ENCODE data around the gene ZNF883. TPM values are rescaled to one million over a fixed set of nuclear protein-coding genes. Genes with fewer than 3 reads are reported as not detected.

ZNF883 gene
- total and polyA plus RNA-seq, 2 of the 8 experiments (the other 6 are each of a cell fraction or from before 2014, with no cell fraction given) = 6.1 to 20.2 TPM

DNA sequence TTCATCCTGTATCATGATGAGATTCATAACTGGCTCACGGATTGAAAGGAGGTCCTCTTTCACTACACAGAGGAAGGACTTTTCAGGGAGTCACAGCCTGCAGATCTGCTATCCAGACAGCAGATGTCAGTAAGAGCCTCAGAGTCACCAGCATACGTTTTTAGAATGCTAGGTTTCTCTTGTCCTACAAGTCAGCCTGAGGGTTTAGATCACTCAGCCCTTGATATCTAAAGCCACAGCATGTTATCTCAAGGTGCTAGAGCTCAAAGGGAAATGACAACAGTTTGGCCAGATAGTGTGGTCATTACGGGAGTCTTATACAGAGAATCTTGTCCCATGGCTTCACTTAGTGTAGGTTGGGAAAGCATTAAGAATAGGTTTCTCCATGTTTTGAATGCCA is 90.4 kb downstream of the ZNF883 start:
- no peak overlapping the region for H3K18ac ChIP-seq (ENCODE audit: extremely low read depth, low read length)
- WGBS, 2 experiments (ENCODE audit: extremely low coverage in 1 of 2, insufficient coverage in 1 of 2, insufficient read length in 1 of 2, insufficient replicate concordance in 2 of 2, low coverage in 1 of 2, low lambda C conversion rate in 2 of 2, missing lambda C conversion rate in 1 of 2) = 35% methylated on average over 3 of the region's 3 CpGs; no CpG with 5 or more reads in 1 of the 2 experiments
- FAIRE-seq (peak; percentile 95), DNase-seq (ENCODE audit: low read depth in 1 of 2, low spot score in 2 of 2) (no peak)
- H2BK120ac ChIP-seq (replicated peaks; ENCODE audit: low read depth, low read length) = no peak overlapping the region
- no peak overlapping the region for H4K8ac ChIP-seq (ENCODE audit: extremely low read depth, insufficient read depth, low read length)
- H2AFZ ChIP-seq (ENCODE audit: low read length) = no peak overlapping the region
- H4K20me1 ChIP-seq (replicated peaks in 1 of 2; ENCODE audit: control insufficient read depth in 1 of 2, insufficient read depth in 2 of 2, low read length in 2 of 2) = no peaks in the 10 kb centered on the region
- H2AK5ac ChIP-seq (ENCODE audit: low read depth, low read length) = no peak overlapping the region
- no peak overlapping the region for H2BK12ac ChIP-seq (ENCODE audit: low read depth, low read length)
- no peak overlapping the region for H3K4me2 ChIP-seq (ENCODE audit: insufficient read depth in 1 of 2, low read depth in 2 of 2, low read length in 2 of 2)
- H3K27me3 ChIP-seq (replicated peaks in 1 of 4; ENCODE audit: control insufficient read depth in 3 of 4, extremely low read depth in 1 of 4, insufficient read depth in 3 of 4, low read length in 3 of 4) = peaks cover 0 to 5% (median 2%) of the 10 kb centered on the region in 4 experiments; a peak in 3 of 7 replicates
- no peak overlapping the region for H2BK15ac ChIP-seq (ENCODE audit: low read length)
- no peak overlapping the region for H4K91ac ChIP-seq (replicated peaks; ENCODE audit: insufficient read length, low read length)
- H2BK5ac ChIP-seq (ENCODE audit: low read depth, low read length) = no peak overlapping the region
- no peaks in the 10 kb centered on the region for H3K36me3 ChIP-seq (ENCODE audit: control insufficient read depth in 2 of 4, insufficient read depth in 4 of 4, low read length in 3 of 4)
- no peak overlapping the region for H2BK20ac ChIP-seq (ENCODE audit: low read length)
- no peak overlapping the region for H4K5ac ChIP-seq (ENCODE audit: insufficient read length, low read depth, low read length)
- H3K14ac ChIP-seq (ENCODE audit: insufficient read length) = no peak overlapping the region
- H3K4me3 ChIP-seq (ENCODE audit: extremely low read depth in 1 of 4, insufficient read depth in 2 of 4, low read depth in 3 of 4, low read length in 4 of 4) = no peak overlapping the region
- no peak overlapping the region for H3K23ac ChIP-seq (ENCODE audit: insufficient read length)
- H3K4ac ChIP-seq (replicated peaks; ENCODE audit: insufficient read length, low read depth, low read length) = no peak overlapping the region
- POLR2A ChIA-PET (ENCODE audit: partially characterized antibody) = no interaction called here
- H3K23me2 ChIP-seq (ENCODE audit: low read depth, low read length) = no peaks in the 10 kb centered on the region
- no peaks in the 10 kb centered on the region for H3K79me1 ChIP-seq (ENCODE audit: low read depth, low read length)
- H3K79me2 ChIP-seq (ENCODE audit: control insufficient read depth in 1 of 2, insufficient read depth in 2 of 2, low read length in 2 of 2) = no peaks in the 10 kb centered on the region
- no peak overlapping the region for H3K27ac ChIP-seq (ENCODE audit: low read depth, low read length)
- no peaks in the 10 kb centered on the region for H3K4me1 ChIP-seq (replicated peaks in 1 of 4; ENCODE audit: control insufficient read depth in 3 of 4, insufficient read depth in 4 of 4, low read length in 3 of 4)
- H3K56ac ChIP-seq (replicated peaks; ENCODE audit: insufficient read length, low read depth, low read length) = no peak overlapping the region
- CTCF ChIA-PET (ENCODE audit: partially characterized antibody) = interaction anchor here (1.0 to 6.4 kb wide), 16 partner anchors 9 to 230 kb away, joined by 3 to 47 read pairs (median 7); partner anchors contain the start of gene SLC31A2
- H3K9ac ChIP-seq (replicated peaks in 1 of 4; ENCODE audit: extremely low read depth in 1 of 4, low read depth in 3 of 4, low read length in 3 of 4) = no peak overlapping the region
- no peaks in the 10 kb centered on the region for H3K9me3 ChIP-seq (ENCODE audit: insufficient read depth in 2 of 2, low read depth in 1 of 2, low read length in 1 of 2)
- TF ChIP-seq, protein P1, sequence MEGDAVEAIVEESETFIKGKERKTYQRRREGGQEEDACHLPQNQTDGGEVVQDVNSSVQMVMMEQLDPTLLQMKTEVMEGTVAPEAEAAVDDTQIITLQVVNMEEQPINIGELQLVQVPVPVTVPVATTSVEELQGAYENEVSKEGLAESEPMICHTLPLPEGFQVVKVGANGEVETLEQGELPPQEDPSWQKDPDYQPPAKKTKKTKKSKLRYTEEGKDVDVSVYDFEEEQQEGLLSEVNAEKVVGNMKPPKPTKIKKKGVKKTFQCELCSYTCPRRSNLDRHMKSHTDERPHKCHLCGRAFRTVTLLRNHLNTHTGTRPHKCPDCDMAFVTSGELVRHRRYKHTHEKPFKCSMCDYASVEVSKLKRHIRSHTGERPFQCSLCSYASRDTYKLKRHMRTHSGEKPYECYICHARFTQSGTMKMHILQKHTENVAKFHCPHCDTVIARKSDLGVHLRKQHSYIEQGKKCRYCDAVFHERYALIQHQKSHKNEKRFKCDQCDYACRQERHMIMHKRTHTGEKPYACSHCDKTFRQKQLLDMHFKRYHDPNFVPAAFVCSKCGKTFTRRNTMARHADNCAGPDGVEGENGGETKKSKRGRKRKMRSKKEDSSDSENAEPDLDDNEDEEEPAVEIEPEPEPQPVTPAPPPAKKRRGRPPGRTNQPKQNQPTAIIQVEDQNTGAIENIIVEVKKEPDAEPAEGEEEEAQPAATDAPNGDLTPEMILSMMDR (IDR thresholded peaks at IDR 0.05; ENCODE audit: control extremely low read depth in 1 of 3, insufficient read depth in 1 of 3, low read depth in 1 of 3, low read length in 3 of 3) = peak in 2 of 3 experiments; percentile 75 to 78; a peak in 3 of 4 replicates
- TF ChIP-seq RAD21 (IDR thresholded peaks at IDR 0.05 in 1 of 2, conservative IDR thresholded peaks at IDR 0.05 in 1 of 2; ENCODE audit: low read depth in 2 of 2, low read length in 2 of 2) (peak; percentile 76 to 83), YY1 (IDR thresholded peaks at IDR 0.05; ENCODE audit: low read depth, low read length) (no peak), EP300 (IDR thresholded peaks at IDR 0.05; ENCODE audit: borderline replicate concordance in 1 of 2, low read depth in 2 of 2, low read length in 2 of 2) (no peak), BRCA1 (IDR thresholded peaks at IDR 0.05; ENCODE audit: low read depth, low read length) (no peak), SIN3A (conservative IDR thresholded peaks at IDR 0.05 in 1 of 2, IDR thresholded peaks at IDR 0.05 in 1 of 2; ENCODE audit: low read depth in 1 of 2, low read length in 2 of 2) (no peak)
- TF ChIP-seq, protein P2, sequence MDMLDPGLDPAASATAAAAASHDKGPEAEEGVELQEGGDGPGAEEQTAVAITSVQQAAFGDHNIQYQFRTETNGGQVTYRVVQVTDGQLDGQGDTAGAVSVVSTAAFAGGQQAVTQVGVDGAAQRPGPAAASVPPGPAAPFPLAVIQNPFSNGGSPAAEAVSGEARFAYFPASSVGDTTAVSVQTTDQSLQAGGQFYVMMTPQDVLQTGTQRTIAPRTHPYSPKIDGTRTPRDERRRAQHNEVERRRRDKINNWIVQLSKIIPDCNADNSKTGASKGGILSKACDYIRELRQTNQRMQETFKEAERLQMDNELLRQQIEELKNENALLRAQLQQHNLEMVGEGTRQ (IDR thresholded peaks at IDR 0.05; ENCODE audit: low read length) = no peak
- TF ChIP-seq, protein P3, sequence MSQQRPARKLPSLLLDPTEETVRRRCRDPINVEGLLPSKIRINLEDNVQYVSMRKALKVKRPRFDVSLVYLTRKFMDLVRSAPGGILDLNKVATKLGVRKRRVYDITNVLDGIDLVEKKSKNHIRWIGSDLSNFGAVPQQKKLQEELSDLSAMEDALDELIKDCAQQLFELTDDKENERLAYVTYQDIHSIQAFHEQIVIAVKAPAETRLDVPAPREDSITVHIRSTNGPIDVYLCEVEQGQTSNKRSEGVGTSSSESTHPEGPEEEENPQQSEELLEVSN (IDR thresholded peaks at IDR 0.05) = no peak
